ENCODE measurements around the gene CRYGA. TPM values are rescaled to one million over a fixed set of nuclear protein-coding genes. Genes with fewer than 3 reads are reported as not detected.

The CRYGA gene
- total RNA-seq, 1 experiment from 2014 or later: not detected

GRCh38 chr2:208204166-208204565 is 40.8 kb upstream of the CRYGA start:
- DNase-seq (ENCODE audit: low spot score): no peak
- no peak overlapping the region for H3K4me3 Mint-ChIP-seq
- CTCF ChIA-PET: interaction anchor here (1.0 to 1.4 kb wide), 2 partner anchors 29 to 102 kb away, joined by 3 to 5 read pairs; no protein-coding TSS in a partner anchor

DNA sequence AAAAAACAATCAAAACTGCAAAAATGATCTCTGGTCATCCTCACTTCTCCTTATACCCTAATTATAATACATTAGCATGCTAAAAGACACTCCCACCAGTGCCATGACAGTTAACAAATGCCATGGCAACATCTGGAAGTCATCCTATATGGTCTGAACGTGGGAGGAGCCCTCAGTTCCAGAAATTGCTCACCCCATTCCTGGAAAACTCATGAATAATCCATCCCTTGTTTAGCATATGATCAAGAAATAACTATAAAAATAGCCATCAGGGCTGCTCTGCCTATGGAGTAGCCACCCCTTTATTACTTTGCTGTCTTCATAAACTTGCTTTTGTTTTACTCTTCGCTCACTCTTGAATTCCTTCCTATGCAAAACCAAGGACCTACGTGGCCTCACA is 32.1 kb upstream of the CRYGA start:
- CTCF ChIA-PET: no interaction called here
- H3K36me3 Mint-ChIP-seq: no peaks in the 10 kb centered on the region
- no peak for ATAC-seq
- TF ChIP-seq, protein P1, sequence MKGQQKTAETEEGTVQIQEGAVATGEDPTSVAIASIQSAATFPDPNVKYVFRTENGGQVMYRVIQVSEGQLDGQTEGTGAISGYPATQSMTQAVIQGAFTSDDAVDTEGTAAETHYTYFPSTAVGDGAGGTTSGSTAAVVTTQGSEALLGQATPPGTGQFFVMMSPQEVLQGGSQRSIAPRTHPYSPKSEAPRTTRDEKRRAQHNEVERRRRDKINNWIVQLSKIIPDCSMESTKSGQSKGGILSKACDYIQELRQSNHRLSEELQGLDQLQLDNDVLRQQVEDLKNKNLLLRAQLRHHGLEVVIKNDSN (CRISPR knock-in tag; IDR thresholded peaks at IDR 0.05): no peak
- TF ChIP-seq CBFB (CRISPR knock-in tag; IDR thresholded peaks at IDR 0.05; ENCODE audit: low read depth) (no peak), ATF2 (CRISPR knock-in tag; IDR thresholded peaks at IDR 0.05; ENCODE audit: borderline replicate concordance, low read depth) (no peak), ZNF423 (CRISPR knock-in tag; IDR thresholded peaks at IDR 0.05) (no peak), MYBL2 (CRISPR knock-in tag; IDR thresholded peaks at IDR 0.05) (no peak), FOXP1 (CRISPR knock-in tag; IDR thresholded peaks at IDR 0.05; ENCODE audit: borderline replicate concordance) (no peak), GRHL2 (CRISPR knock-in tag; IDR thresholded peaks at IDR 0.05; ENCODE audit: insufficient replicate concordance, severe bottlenecking) (no peak), ZNF671 (CRISPR knock-in tag; IDR thresholded peaks at IDR 0.05) (no peak), JUN (CRISPR knock-in tag; IDR thresholded peaks at IDR 0.05) (no peak), CDX4 (CRISPR knock-in tag; IDR thresholded peaks at IDR 0.05; ENCODE audit: borderline replicate concordance) (no peak), ETV6 (CRISPR knock-in tag; IDR thresholded peaks at IDR 0.05) (no peak)
- TF ChIP-seq, protein P2, sequence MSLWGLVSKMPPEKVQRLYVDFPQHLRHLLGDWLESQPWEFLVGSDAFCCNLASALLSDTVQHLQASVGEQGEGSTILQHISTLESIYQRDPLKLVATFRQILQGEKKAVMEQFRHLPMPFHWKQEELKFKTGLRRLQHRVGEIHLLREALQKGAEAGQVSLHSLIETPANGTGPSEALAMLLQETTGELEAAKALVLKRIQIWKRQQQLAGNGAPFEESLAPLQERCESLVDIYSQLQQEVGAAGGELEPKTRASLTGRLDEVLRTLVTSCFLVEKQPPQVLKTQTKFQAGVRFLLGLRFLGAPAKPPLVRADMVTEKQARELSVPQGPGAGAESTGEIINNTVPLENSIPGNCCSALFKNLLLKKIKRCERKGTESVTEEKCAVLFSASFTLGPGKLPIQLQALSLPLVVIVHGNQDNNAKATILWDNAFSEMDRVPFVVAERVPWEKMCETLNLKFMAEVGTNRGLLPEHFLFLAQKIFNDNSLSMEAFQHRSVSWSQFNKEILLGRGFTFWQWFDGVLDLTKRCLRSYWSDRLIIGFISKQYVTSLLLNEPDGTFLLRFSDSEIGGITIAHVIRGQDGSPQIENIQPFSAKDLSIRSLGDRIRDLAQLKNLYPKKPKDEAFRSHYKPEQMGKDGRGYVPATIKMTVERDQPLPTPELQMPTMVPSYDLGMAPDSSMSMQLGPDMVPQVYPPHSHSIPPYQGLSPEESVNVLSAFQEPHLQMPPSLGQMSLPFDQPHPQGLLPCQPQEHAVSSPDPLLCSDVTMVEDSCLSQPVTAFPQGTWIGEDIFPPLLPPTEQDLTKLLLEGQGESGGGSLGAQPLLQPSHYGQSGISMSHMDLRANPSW (CRISPR knock-in tag; conservative IDR thresholded peaks at IDR 0.05; ENCODE audit: low read depth): no peak

More at GRCh38 chr2:208204166-208204565, 40.8 kb upstream of the CRYGA start:
- Mint-ChIP-seq H3K9me3 (no peaks in the 10 kb centered on the region), H3K4me1 (0 out of 2 replicates have a peak, but pooled peaks cover 4% of the 10 kb centered on the region), H3K27ac (no peak overlapping the region), H3K36me3 (no peaks in the 10 kb centered on the region), H3K27me3 (ENCODE audit: low read depth) (no peaks in the 10 kb centered on the region)
- TF ChIP-seq CDX4 (CRISPR knock-in tag; IDR thresholded peaks at IDR 0.05; ENCODE audit: borderline replicate concordance) (no peak), NFATC4 (CRISPR knock-in tag; IDR thresholded peaks at IDR 0.05) (no peak), FOXP4 (CRISPR knock-in tag; IDR thresholded peaks at IDR 0.05) (no peak), ZBTB21 (CRISPR knock-in tag; IDR thresholded peaks at IDR 0.05; ENCODE audit: borderline replicate concordance) (no peak), TEAD1 (CRISPR knock-in tag; IDR thresholded peaks at IDR 0.05) (no peak), GRHL2 (CRISPR knock-in tag; IDR thresholded peaks at IDR 0.05; ENCODE audit: insufficient replicate concordance, severe bottlenecking) (no peak), JAZF1 (CRISPR knock-in tag; IDR thresholded peaks at IDR 0.05) (no peak)
- TF ChIP-seq, protein P3, sequence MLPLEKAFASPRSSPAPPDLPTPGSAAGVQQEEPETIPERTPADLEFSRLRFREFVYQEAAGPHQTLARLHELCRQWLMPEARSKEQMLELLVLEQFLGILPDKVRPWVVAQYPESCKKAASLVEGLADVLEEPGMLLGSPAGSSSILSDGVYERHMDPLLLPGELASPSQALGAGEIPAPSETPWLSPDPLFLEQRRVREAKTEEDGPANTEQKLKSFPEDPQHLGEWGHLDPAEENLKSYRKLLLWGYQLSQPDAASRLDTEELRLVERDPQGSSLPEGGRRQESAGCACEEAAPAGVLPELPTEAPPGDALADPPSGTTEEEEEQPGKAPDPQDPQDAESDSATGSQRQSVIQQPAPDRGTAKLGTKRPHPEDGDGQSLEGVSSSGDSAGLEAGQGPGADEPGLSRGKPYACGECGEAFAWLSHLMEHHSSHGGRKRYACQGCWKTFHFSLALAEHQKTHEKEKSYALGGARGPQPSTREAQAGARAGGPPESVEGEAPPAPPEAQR (CRISPR knock-in tag; IDR thresholded peaks at IDR 0.05): no peak
- TF ChIP-seq, protein P4, sequence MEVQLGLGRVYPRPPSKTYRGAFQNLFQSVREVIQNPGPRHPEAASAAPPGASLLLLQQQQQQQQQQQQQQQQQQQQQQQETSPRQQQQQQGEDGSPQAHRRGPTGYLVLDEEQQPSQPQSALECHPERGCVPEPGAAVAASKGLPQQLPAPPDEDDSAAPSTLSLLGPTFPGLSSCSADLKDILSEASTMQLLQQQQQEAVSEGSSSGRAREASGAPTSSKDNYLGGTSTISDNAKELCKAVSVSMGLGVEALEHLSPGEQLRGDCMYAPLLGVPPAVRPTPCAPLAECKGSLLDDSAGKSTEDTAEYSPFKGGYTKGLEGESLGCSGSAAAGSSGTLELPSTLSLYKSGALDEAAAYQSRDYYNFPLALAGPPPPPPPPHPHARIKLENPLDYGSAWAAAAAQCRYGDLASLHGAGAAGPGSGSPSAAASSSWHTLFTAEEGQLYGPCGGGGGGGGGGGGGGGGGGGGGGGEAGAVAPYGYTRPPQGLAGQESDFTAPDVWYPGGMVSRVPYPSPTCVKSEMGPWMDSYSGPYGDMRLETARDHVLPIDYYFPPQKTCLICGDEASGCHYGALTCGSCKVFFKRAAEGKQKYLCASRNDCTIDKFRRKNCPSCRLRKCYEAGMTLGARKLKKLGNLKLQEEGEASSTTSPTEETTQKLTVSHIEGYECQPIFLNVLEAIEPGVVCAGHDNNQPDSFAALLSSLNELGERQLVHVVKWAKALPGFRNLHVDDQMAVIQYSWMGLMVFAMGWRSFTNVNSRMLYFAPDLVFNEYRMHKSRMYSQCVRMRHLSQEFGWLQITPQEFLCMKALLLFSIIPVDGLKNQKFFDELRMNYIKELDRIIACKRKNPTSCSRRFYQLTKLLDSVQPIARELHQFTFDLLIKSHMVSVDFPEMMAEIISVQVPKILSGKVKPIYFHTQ (CRISPR knock-in tag; IDR thresholded peaks at IDR 0.05): no peak
- no peak for ATAC-seq
- POLR2A ChIA-PET: no interaction called here

More for the DNA sequence above, 32.1 kb upstream of the CRYGA start:
- no peak for DNase-seq (ENCODE audit: low spot score)
- POLR2A ChIA-PET: no interaction called here
- no peaks in the 10 kb centered on the region for H3K9me3 Mint-ChIP-seq
- H3K27me3 Mint-ChIP-seq (ENCODE audit: low read depth): no peaks in the 10 kb centered on the region
- no peak overlapping the region for H3K4me3 Mint-ChIP-seq
- H3K27ac Mint-ChIP-seq: no peak overlapping the region
- H3K4me1 Mint-ChIP-seq: peaks cover 16% of the 10 kb centered on the region
